WTC11 (cell line): ENCODE results near the gene ZNF526. TPM values are rescaled to one million over a fixed set of nuclear protein-coding genes. Genes with fewer than 3 reads are reported as not detected.

Experiments
- ATAC-seq: fragments of 200-7000 bp; cut with Tn5 transposase; 2 replicates; pipeline ENCODE4 v1.10.0; 2021; ENCODE audit warnings: mild to moderate bottlenecking, moderate library complexity
- CTCF ChIA-PET: fragments of 300-600 bp; sonication (Branson Sonifier 250); formaldehyde crosslinking; loops from one replicate; lab custom pipeline; 2021; ENCODE audit warnings: antibody characterized with exemption; lab: Charles Lee
- POLR2A ChIA-PET: fragments of 350-600 bp; sonication (Branson Sonifier 250); formaldehyde crosslinking; loops from one replicate; lab custom pipeline; 2021; ENCODE audit warnings: antibody characterized with exemption; lab: Charles Lee
- DNase-seq: peaks from one replicate; pipeline ENCODE4 v3.0.0; 2021; ENCODE audit warnings: low spot score
- H3K27ac Mint-ChIP-seq: 2 replicates; pipeline ENCODE4 v1.8.0; 2021; ENCODE audit warnings: mixed read lengths
- H3K27me3 Mint-ChIP-seq: 2 replicates; pipeline ENCODE4 v1.8.0; 2021; ENCODE audit warnings: low read depth, mild to moderate bottlenecking, moderate library complexity, mixed read lengths
- H3K36me3 Mint-ChIP-seq: 2 replicates; pipeline ENCODE4 v1.8.0; 2021; ENCODE audit warnings: mixed read lengths
- H3K4me1 Mint-ChIP-seq: 2 replicates; pipeline ENCODE4 v1.8.0; 2022; ENCODE audit warnings: mixed read lengths
- H3K4me3 Mint-ChIP-seq: 2 replicates; pipeline ENCODE4 v1.8.0; 2021; ENCODE audit warnings: mild to moderate bottlenecking, moderate library complexity, mixed read lengths
- H3K9me3 Mint-ChIP-seq: 2 replicates; pipeline ENCODE4 v1.8.0; 2021; ENCODE audit warnings: mixed read lengths
- AFF4 ChIP-seq: sonication (generic); formaldehyde crosslinking; IDR thresholded peaks from 2 replicates; pipeline ENCODE4 v1.8.1; 2023; ENCODE audit warnings: mild to moderate bottlenecking, missing genetic modification reagents, borderline replicate concordance
- CDX4 ChIP-seq: fragments of 250-450 bp; sonication (Bioruptor Pico); IDR thresholded peaks from 2 replicates; pipeline ENCODE4 v1.9.0; 2021; ENCODE audit warnings: moderate library complexity, mild to moderate bottlenecking, inconsistent platforms, borderline replicate concordance
- CTCF ChIP-seq: fragments of 200-600 bp; IDR thresholded peaks from 2 replicates; pipeline ENCODE4 v1.8.0; 2022; ENCODE audit warnings: antibody characterized with exemption
- ELF4 ChIP-seq: sonication (generic); formaldehyde crosslinking; IDR thresholded peaks from 2 replicates; pipeline ENCODE4 v1.8.1; 2022; ENCODE audit warnings: low read depth, mild to moderate bottlenecking, moderate library complexity, missing genetic modification reagents
- ESRRA ChIP-seq: sonication (generic); formaldehyde crosslinking; IDR thresholded peaks from 2 replicates; pipeline ENCODE4 v1.8.1; 2022; ENCODE audit warnings: mild to moderate bottlenecking, missing genetic modification reagents, borderline replicate concordance
- FOXP1 ChIP-seq: sonication (generic); formaldehyde crosslinking; IDR thresholded peaks from 2 replicates; pipeline ENCODE4 v1.8.0; 2022; ENCODE audit warnings: missing genetic modification reagents, mild to moderate bottlenecking, moderate library complexity, borderline replicate concordance
- FOXP4 ChIP-seq: sonication (generic); formaldehyde crosslinking; IDR thresholded peaks from 2 replicates; pipeline ENCODE4 v1.8.0; 2022; ENCODE audit warnings: mild to moderate bottlenecking, missing genetic modification reagents
- JAZF1 ChIP-seq: fragments of 250-450 bp; sonication (Bioruptor Pico); IDR thresholded peaks from 2 replicates; pipeline ENCODE4 v1.9.0; 2021; ENCODE audit warnings: moderate library complexity, mild to moderate bottlenecking, inconsistent platforms
- NFE2L1 ChIP-seq: sonication (generic); formaldehyde crosslinking; IDR thresholded peaks from 2 replicates; pipeline ENCODE4 v1.8.1; 2023; ENCODE audit warnings: missing genetic modification reagents
- PRRX2 ChIP-seq: fragments of 250-450 bp; sonication (Bioruptor Pico); IDR thresholded peaks from 2 replicates; pipeline ENCODE4 v1.8.0; 2021; ENCODE audit warnings: mild to moderate bottlenecking
- SMAD4 ChIP-seq: sonication (generic); formaldehyde crosslinking; IDR thresholded peaks from 2 replicates; pipeline ENCODE4 v1.8.0; 2022; ENCODE audit warnings: mild to moderate bottlenecking, missing genetic modification reagents
- TEAD1 ChIP-seq: sonication (generic); formaldehyde crosslinking; IDR thresholded peaks from 2 replicates; pipeline ENCODE4 v1.8.0; 2022; ENCODE audit warnings: mild to moderate bottlenecking, missing genetic modification reagents
- TEAD4 ChIP-seq: sonication (generic); formaldehyde crosslinking; IDR thresholded peaks from 2 replicates; pipeline ENCODE4 v1.8.0; 2022; ENCODE audit warnings: mild to moderate bottlenecking, missing genetic modification reagents
- TP53 ChIP-seq: sonication (generic); formaldehyde crosslinking; IDR thresholded peaks from 2 replicates; pipeline ENCODE4 v1.8.1; 2023; ENCODE audit warnings: mild to moderate bottlenecking, missing genetic modification reagents
- ZMAT4 ChIP-seq: fragments of 250-450 bp; sonication (Bioruptor Pico); IDR thresholded peaks from 2 replicates; pipeline ENCODE4 v1.9.0; 2021; ENCODE audit warnings: mild to moderate bottlenecking
- ZNF281 ChIP-seq: sonication (generic); formaldehyde crosslinking; IDR thresholded peaks from 2 replicates; pipeline ENCODE4 v1.8.0; 2023; ENCODE audit warnings: mild to moderate bottlenecking, missing genetic modification reagents
- ZNF416 ChIP-seq: fragments of 250-450 bp; sonication (Bioruptor Pico); IDR thresholded peaks from 2 replicates; pipeline ENCODE4 v1.9.0; 2021; ENCODE audit warnings: mild to moderate bottlenecking, inconsistent platforms
- ZNF423 ChIP-seq: fragments of 250-450 bp; sonication (Bioruptor Pico); IDR thresholded peaks from 2 replicates; pipeline ENCODE4 v2.1.2; 2022; ENCODE audit warnings: mild to moderate bottlenecking, moderate library complexity
- total RNA-seq: library from RNA; stranded (reverse); gene quantifications from 3 replicates; pipeline ENCODE4 v1.2.3, GENCODE V29; 2021
- TF ChIP-seq, protein P1 (sequence below): sonication (generic); formaldehyde crosslinking; IDR thresholded peaks from 2 replicates; pipeline ENCODE4 v1.8.0; 2022; ENCODE audit warnings: mild to moderate bottlenecking, missing genetic modification reagents
- TF ChIP-seq, protein P2 (sequence below): sonication (generic); formaldehyde crosslinking; conservative IDR thresholded peaks from 2 replicates; pipeline ENCODE4 v1.8.1; 2022; ENCODE audit warnings: mild to moderate bottlenecking, missing genetic modification reagents
- TF ChIP-seq, protein P3 (sequence below): sonication (generic); formaldehyde crosslinking; IDR thresholded peaks from 2 replicates; pipeline ENCODE4 v1.8.1; 2022; ENCODE audit warnings: mild to moderate bottlenecking, moderate library complexity, missing genetic modification reagents
- TF ChIP-seq, protein P4 (sequence below): sonication (generic); formaldehyde crosslinking; IDR thresholded peaks from 2 replicates; pipeline ENCODE4 v1.8.0; 2023; ENCODE audit warnings: missing genetic modification reagents

ZNF526 gene
- total RNA-seq, 1 experiment from 2014 or later = 18.3 TPM

- TF ChIP-seq CTCF (no peak), NFE2L1 (CRISPR knock-in tag) (no peak), JAZF1 (CRISPR knock-in tag) (no peak), ESRRA (CRISPR knock-in tag) (no peak)
Observed at GRCh38 chr19:42233678-42234292, 13.7 kb downstream of the ZNF526 start (continued).

DNA sequence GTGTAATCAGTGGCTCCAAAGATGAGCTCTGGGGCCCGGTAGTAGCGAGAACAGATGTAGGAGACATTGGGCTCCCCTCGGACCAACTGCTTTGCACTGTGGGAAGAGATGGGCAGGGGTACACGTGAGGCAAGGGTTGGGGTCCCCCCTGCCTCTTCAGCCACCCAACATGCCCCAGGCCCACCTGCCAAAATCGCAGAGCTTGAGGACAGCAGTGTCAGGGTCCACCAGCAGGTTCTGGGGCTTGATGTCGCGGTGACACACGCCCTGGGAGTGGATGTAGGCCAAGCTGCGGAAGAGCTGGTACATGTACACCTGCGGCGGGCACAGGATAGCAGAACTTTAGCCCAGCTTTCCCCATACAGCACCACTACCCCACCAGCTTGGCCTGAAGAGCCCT lies 14.3 kb downstream of the ZNF526 start:
- POLR2A ChIA-PET = interaction anchor here (1.9 kb wide), 1 partner anchor 8 kb away, joined by 5 read pairs; the partner anchor contains the start of gene GSK3A
- Mint-ChIP-seq H3K27me3 (no peaks in the 10 kb centered on the region; the same call in 1 of the 2 replicates), H3K4me3 (no peak overlapping the region), H3K4me1 (0 out of 2 replicates have a peak, but pooled peaks cover 4% of the 10 kb centered on the region), H3K36me3 (peaks cover 58% of the 10 kb centered on the region), H3K27ac (no peak overlapping the region), H3K9me3 (no peaks in the 10 kb centered on the region)
- no peak for ATAC-seq
- no peak for DNase-seq
- CTCF ChIA-PET = interaction anchor here (0.6 to 3.6 kb wide), 3 partner anchors 45 to 103 kb away, joined by 3 to 16 read pairs (median 4); partner anchors contain the start of gene POU2F2
- TF ChIP-seq ZNF416 (CRISPR knock-in tag) = no peak
- TF ChIP-seq ZMAT4 (CRISPR knock-in tag) = no peak
- no peak for TF ChIP-seq TEAD4 (CRISPR knock-in tag)
- no peak for TF ChIP-seq CDX4 (CRISPR knock-in tag)
- TF ChIP-seq SMAD4 (CRISPR knock-in tag) = no peak
- TF ChIP-seq ELF4 (CRISPR knock-in tag) = no peak
- TF ChIP-seq, protein P1, sequence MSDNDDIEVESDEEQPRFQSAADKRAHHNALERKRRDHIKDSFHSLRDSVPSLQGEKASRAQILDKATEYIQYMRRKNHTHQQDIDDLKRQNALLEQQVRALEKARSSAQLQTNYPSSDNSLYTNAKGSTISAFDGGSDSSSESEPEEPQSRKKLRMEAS (CRISPR knock-in tag) = no peak
- no peak for TF ChIP-seq ZNF281 (CRISPR knock-in tag)
- no peak for TF ChIP-seq FOXP1 (CRISPR knock-in tag)
- no peak for TF ChIP-seq PRRX2
- TF ChIP-seq, protein P2, sequence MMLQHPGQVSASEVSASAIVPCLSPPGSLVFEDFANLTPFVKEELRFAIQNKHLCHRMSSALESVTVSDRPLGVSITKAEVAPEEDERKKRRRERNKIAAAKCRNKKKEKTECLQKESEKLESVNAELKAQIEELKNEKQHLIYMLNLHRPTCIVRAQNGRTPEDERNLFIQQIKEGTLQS (CRISPR knock-in tag) = no peak
- TF ChIP-seq, protein P3, sequence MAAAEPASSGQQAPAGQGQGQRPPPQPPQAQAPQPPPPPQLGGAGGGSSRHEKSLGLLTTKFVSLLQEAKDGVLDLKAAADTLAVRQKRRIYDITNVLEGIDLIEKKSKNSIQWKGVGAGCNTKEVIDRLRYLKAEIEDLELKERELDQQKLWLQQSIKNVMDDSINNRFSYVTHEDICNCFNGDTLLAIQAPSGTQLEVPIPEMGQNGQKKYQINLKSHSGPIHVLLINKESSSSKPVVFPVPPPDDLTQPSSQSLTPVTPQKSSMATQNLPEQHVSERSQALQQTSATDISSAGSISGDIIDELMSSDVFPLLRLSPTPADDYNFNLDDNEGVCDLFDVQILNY (CRISPR knock-in tag) = no peak
- no peak for TF ChIP-seq ESRRA (CRISPR knock-in tag)
- TF ChIP-seq AFF4 (CRISPR knock-in tag) = no peak
- no peak for TF ChIP-seq TP53
- TF ChIP-seq TEAD1 (CRISPR knock-in tag) = no peak
- TF ChIP-seq FOXP4 (CRISPR knock-in tag) = no peak
- no peak for TF ChIP-seq ZNF423
- TF ChIP-seq, protein P4, sequence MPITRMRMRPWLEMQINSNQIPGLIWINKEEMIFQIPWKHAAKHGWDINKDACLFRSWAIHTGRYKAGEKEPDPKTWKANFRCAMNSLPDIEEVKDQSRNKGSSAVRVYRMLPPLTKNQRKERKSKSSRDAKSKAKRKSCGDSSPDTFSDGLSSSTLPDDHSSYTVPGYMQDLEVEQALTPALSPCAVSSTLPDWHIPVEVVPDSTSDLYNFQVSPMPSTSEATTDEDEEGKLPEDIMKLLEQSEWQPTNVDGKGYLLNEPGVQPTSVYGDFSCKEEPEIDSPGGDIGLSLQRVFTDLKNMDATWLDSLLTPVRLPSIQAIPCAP (CRISPR knock-in tag) = no peak
